OCI-LY7 (cell line): ENCODE data around the gene CACTIN. TPM values are rescaled to one million over a fixed set of nuclear protein-coding genes. Genes with fewer than 3 reads are reported as not detected.

Experiments
- BruUV-seq: library from RNA; stranded (reverse); fragments of 400-500 nt; replicated peaks from 2 replicates; lab custom pipeline; 2021; lab: Mats Ljungman, UMichigan
- CTCF ChIA-PET: fragments of 300-600 bp; sonication (Branson Sonifier 250); formaldehyde crosslinking; loops from one replicate; lab custom pipeline; 2022; ENCODE audit warnings: antibody characterized with exemption; ENCODE audit not compliant: unreplicated experiment; lab: Charles Lee
- POLR2A ChIA-PET: fragments of 300-600 bp; sonication (Branson Sonifier 250); formaldehyde crosslinking; loops from one replicate; lab custom pipeline; 2022; ENCODE audit warnings: antibody characterized with exemption; lab: Charles Lee
- DNase-seq: peaks from one replicate; pipeline ENCODE4 v3.0.0-alpha.2; 2015; ENCODE audit warnings: low spot score
- H2AFZ ChIP-seq: fragments of 200-600 bp; sonication (generic), shearing (Covaris generic); 2 replicates; pipeline ENCODE4 v1.6.1; 2014; ENCODE audit warnings: mild to moderate bottlenecking, antibody characterized with exemption, low read length, moderate library complexity
- H3K27ac ChIP-seq: fragments of 200-600 bp; sonication (generic); 2 replicates; pipeline ENCODE4 v1.5.1; 2014; ENCODE audit warnings: mixed run types, low read depth, mild to moderate bottlenecking, moderate library complexity, low read length, inconsistent platforms; ENCODE audit not compliant: poor library complexity, severe bottlenecking
- H3K36me3 ChIP-seq: fragments of 200-600 bp; sonication (generic); 2 replicates; pipeline ENCODE4 v1.6.1; 2014; ENCODE audit warnings: mild to moderate bottlenecking, antibody characterized with exemption, low read length, moderate library complexity, mixed read lengths; ENCODE audit not compliant: insufficient read depth
- H3K4me1 ChIP-seq: fragments of 200-600 bp; sonication (generic); 2 replicates; pipeline ENCODE4 v1.5.1; 2014; ENCODE audit warnings: mild to moderate bottlenecking, low read length; ENCODE audit not compliant: insufficient read depth, poor library complexity, severe bottlenecking
- H3K4me2 ChIP-seq: fragments of 200-600 bp; sonication (generic); 2 replicates; pipeline ENCODE4 v1.6.1; 2014; ENCODE audit warnings: mild to moderate bottlenecking, low read length
- H3K4me3 ChIP-seq: fragments of 200-600 bp; sonication (generic); 2 replicates; pipeline ENCODE4 v1.5.1; 2014; ENCODE audit warnings: mild to moderate bottlenecking, low read depth, low read length; ENCODE audit not compliant: poor library complexity, severe bottlenecking
- H3K79me2 ChIP-seq: fragments of 200-600 bp; sonication (generic); 2 replicates; pipeline ENCODE4 v1.6.1; 2016; ENCODE audit warnings: low read depth, mild to moderate bottlenecking, low read length, moderate library complexity, mixed read lengths; ENCODE audit not compliant: insufficient read depth
- H3K9me2 ChIP-seq: fragments of 200-600 bp; sonication (generic); 2 replicates; pipeline ENCODE4 v1.6.1; 2016; ENCODE audit warnings: mild to moderate bottlenecking, low read length, mixed read lengths; ENCODE audit not compliant: insufficient read depth
- H3K9me3 ChIP-seq: fragments of 200-600 bp; sonication (generic); 2 replicates; pipeline ENCODE4 v1.6.1; 2014; ENCODE audit warnings: mild to moderate bottlenecking, mixed run types, low read length, mixed read lengths
- H4K20me1 ChIP-seq: fragments of 200-600 bp; sonication (generic); 2 replicates; pipeline ENCODE4 v1.6.1; 2014; ENCODE audit warnings: mild to moderate bottlenecking, antibody characterized with exemption, low read length, moderate library complexity, mixed read lengths; ENCODE audit not compliant: insufficient read depth
- CTCF ChIP-seq: fragments of 200-600 bp; sonication (generic); conservative IDR thresholded peaks from 2 replicates; pipeline ENCODE4 v1.5.1; 2014; ENCODE audit warnings: mild to moderate bottlenecking, antibody characterized with exemption, low read length, moderate library complexity, mixed read lengths
- EZH2phosphoT487 ChIP-seq: fragments of 200-600 bp; sonication (generic); IDR thresholded peaks from 2 replicates; pipeline ENCODE4 v1.6.1; 2018; ENCODE audit warnings: low read depth, borderline replicate concordance, mild to moderate bottlenecking, mixed run types, antibody characterized with exemption, low read length, moderate library complexity, mixed read lengths
- intact Hi-C: fragments of 100-400 bp; cut with micrococcal nuclease; formaldehyde crosslinking; loops from one replicate; pipeline ENCODE4 v1.10.0; 2022; ENCODE audit not compliant: unreplicated experiment
- total RNA-seq, 2 experiments: library from RNA; depleted of rRNA in 1 of 2; stranded (reverse); fragments of >200 nt in 1 of 2; shearing (Covaris generic) in 1 of 2; gene quantifications; 2 replicates each; pipeline ENCODE4 v1.2.3, GENCODE V29; 2014 to 2022

Gene CACTIN
- total RNA-seq, 2 experiments from 2014 or later, result 34.2 to 35.9 TPM

- no TSS peak for BruUV-seq
Measured at GRCh38 chr19:3613818-3614661, 12.6 kb downstream of the CACTIN start.

DNA sequence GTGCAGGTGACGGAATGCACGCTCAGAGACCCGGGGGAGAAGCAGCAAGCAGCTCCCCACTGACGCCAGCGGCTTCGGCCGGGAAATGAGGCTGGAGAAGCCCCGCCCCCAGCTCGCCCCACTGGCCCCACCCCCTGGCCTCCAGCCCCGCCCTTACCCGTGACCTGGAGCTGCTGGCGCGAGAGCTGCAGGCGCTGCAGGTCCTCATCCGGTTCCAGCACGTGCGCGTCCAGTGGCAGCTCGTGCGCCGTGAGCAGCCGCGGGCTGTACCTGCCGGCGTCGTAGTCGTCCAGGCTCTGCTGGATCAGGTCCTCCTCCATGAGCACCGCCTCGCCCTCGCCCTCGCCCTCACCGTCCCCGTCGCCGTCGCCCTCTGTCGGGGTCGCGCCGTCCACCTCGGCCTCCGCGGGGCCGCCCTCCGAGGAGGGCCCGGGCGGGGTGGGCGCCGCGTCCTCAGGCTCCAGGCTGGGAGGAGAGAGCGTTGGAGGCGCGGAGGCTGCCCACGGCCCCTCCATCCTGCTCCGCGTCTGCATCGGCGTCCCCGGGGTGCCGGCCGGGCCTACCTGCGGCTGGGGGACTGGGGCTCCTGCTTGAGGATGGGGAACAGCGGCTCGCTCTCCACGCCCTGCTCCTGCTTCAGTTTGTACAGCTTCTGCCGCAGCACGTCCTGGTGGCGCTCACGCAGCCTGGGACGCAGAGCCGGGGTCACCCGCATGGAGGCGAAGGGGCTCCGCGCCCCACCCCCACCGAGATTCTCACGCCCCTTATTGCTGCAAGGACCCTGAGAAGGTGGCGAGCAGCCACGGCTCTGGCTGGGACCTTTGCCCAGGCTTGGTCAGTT is 13.5 kb downstream of the CACTIN start:
- Histone ChIP-seq H3K9me3 (no peaks in the 10 kb centered on the region), H3K36me3 (peaks cover 31% of the 10 kb centered on the region), H4K20me1 (no peaks in the 10 kb centered on the region), H2AFZ (no peak overlapping the region), H3K4me2 (no peak overlapping the region), H3K9me2 (no peaks in the 10 kb centered on the region), H3K4me1 (peaks cover 7% of the 10 kb centered on the region), H3K27ac (no peak overlapping the region), H3K79me2 (no peaks in the 10 kb centered on the region), H3K4me3 (no peak overlapping the region)
- no peak for TF ChIP-seq CTCF
- TF ChIP-seq EZH2phosphoT487, result no peak
- ChIA-PET CTCF (no interaction called here), POLR2A (no interaction called here)
- BruUV-seq, result no TSS peak
- intact Hi-C loops, result no loop called here
- no peak for DNase-seq

More at GRCh38 chr19:3613818-3614661, 12.6 kb downstream of the CACTIN start:
- Histone ChIP-seq H4K20me1 (no peaks in the 10 kb centered on the region), H3K27ac (no peak overlapping the region), H3K4me3 (no peak overlapping the region), H3K4me2 (no peak overlapping the region), H3K79me2 (no peaks in the 10 kb centered on the region), H3K36me3 (peaks cover 38% of the 10 kb centered on the region), H3K9me3 (no peaks in the 10 kb centered on the region), H3K9me2 (no peaks in the 10 kb centered on the region), H3K4me1 (peaks cover 2% of the 10 kb centered on the region), H2AFZ (no peak overlapping the region)
- TF ChIP-seq CTCF (no peak), EZH2phosphoT487 (no peak)
- ChIA-PET CTCF (no interaction called here), POLR2A (no interaction called here)
- no peak for DNase-seq
- intact Hi-C loops, result no loop called here
